Breast epithelium (tissue), 3 donors: ENCODE data around the gene ETAA1.

Experiments used
- CTCF ChIP-seq, 3 donors: fragments of 450-650 bp; IDR thresholded peaks; one replicate each; pipeline ENCODE4 v1.5.1; 2016 to 2017; ENCODE audit warnings: antibody characterized with exemption in 3 of 3, mild to moderate bottlenecking in 3 of 3, moderate library complexity in 3 of 3
- POLR2A ChIP-seq: fragments of 450-650 bp; IDR thresholded peaks from one replicate; pipeline ENCODE4 v1.6.1; 2016; ENCODE audit warnings: antibody characterized with exemption, mild to moderate bottlenecking, moderate library complexity

- TF ChIP-seq POLR2A (no peak), CTCF (IDR thresholded peaks at IDR 0.05) (no peak)
These were observed 60.6 kb downstream of the ETAA1 start for GRCh38 chr2:67457699-67458098.
